ENCODE results near the gene MORF4L1. TPM values are rescaled to one million over a fixed set of nuclear protein-coding genes. Genes with fewer than 3 reads are reported as not detected.

MORF4L1 gene
- total RNA-seq, 1 experiment from 2014 or later, result 216 TPM

DNA sequence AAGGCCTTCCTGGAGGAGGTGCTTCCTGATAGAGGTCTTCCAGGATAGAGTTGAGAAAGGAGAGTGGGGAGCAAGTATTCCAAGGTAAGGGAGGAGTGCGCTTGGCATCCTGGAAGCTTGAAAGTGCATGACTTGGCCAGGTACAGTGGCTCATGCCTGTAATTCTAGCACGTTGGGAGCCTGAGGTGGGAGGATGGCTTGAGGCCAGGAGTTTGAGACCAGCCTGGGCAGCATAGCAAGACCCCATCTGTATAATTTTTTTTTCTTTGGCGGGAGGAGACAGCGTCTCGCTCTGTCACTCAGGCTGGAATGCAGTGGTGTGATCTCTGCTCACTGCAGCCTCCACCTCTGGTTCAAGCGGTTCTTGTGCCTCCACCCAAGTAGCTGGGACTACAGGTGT, 19.2 kb upstream of the MORF4L1 start:
- Histone ChIP-seq H3K9me3 (ENCODE audit: low read length) (no peaks in the 10 kb centered on the region), H3F3A (ENCODE audit: low read length, unreplicated experiment) (no peaks in the 10 kb centered on the region), H3K9ac (ENCODE audit: low read length) (no peak overlapping the region), H3K27me3 (ENCODE audit: low read length) (no peaks in the 10 kb centered on the region), H3K4me3 (ENCODE audit: low read length) (no peak overlapping the region), H4K20me1 (ENCODE audit: low read length) (no peaks in the 10 kb centered on the region), H2AFZ (ENCODE audit: low read length) (no peak overlapping the region), H3K4me1 (ENCODE audit: insufficient read depth, low read length) (no peaks in the 10 kb centered on the region), H3K79me2 (ENCODE audit: low read length) (no peaks in the 10 kb centered on the region), H3K4me2 (ENCODE audit: low read length) (no peak overlapping the region), H3K27ac (ENCODE audit: low read length) (no peak overlapping the region), H3K36me3 (ENCODE audit: low read depth, low read length) (no peaks in the 10 kb centered on the region), H3K9me2 (replicated peaks; ENCODE audit: low read length) (no peaks in the 10 kb centered on the region)
- POLR2A ChIA-PET (ENCODE audit: unreplicated experiment), result no interaction called here
- ATAC-seq (no peak), DNase-seq (no peak)
- TF ChIP-seq EZH2 (IDR thresholded peaks at IDR 0.05; ENCODE audit: low read length, unreplicated experiment), result no peak
- no peak for TF ChIP-seq CTCF (conservative IDR thresholded peaks at IDR 0.05; ENCODE audit: low read depth, low read length)
- TF ChIP-seq EZH2phosphoT487 (IDR thresholded peaks at IDR 0.05; ENCODE audit: borderline replicate concordance, low read length), result no peak
- BruUV-seq (replicated peaks), result no TSS peak
- CTCF ChIA-PET, result interaction anchor here (0.6 kb wide), 1 partner anchor 43 kb away, joined by 3 read pairs; the partner anchor contains the start of gene ADAMTS7
- intact Hi-C loops (cut with micrococcal nuclease), result no loop called here

DNA sequence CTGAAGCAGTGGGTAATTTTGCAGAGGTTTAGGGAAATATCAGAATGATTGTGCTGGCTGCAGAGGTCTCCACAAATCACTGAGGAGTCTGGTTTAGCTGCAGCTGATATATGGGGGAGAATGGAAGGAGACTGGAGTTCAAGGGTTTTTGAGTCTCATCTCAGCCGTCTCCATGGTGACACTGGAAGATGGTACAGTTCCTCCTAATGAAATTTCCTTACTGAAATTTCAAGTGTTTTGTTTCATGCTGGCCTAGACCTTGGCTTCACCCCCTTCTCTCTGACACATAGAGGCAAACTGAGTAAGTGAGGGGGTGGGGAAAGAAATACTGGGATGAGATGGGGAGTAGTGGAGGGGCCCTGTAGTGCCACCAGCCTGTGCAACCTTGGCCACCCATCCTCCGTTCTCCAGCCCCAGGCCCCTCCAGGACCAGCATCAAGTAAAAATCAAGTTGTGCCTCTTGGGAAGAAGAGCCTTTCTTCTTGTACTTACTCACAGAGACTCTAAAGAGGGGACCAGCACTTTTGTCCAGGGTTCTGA, 17.8 kb upstream of the MORF4L1 start:
- no peak overlapping the region for H3K4me3 ChIP-seq (ENCODE audit: low read length)
- DNase-seq (no peak), ATAC-seq (no peak)
- no peaks in the 10 kb centered on the region for H4K20me1 ChIP-seq (ENCODE audit: low read length)
- H2AFZ ChIP-seq (ENCODE audit: low read length), result no peak overlapping the region
- no peaks in the 10 kb centered on the region for H3K4me1 ChIP-seq (ENCODE audit: insufficient read depth, low read length)
- H3K27ac ChIP-seq (ENCODE audit: low read length), result no peak overlapping the region
- H3K9ac ChIP-seq (ENCODE audit: low read length), result no peak overlapping the region
- no peaks in the 10 kb centered on the region for H3K36me3 ChIP-seq (ENCODE audit: low read depth, low read length)
- ChIA-PET POLR2A (ENCODE audit: unreplicated experiment) (no interaction called here), CTCF (no interaction called here)
- TF ChIP-seq CTCF (conservative IDR thresholded peaks at IDR 0.05; ENCODE audit: low read depth, low read length) (no peak), EZH2 (IDR thresholded peaks at IDR 0.05; ENCODE audit: low read length, unreplicated experiment) (no peak), EZH2phosphoT487 (IDR thresholded peaks at IDR 0.05; ENCODE audit: borderline replicate concordance, low read length) (no peak)
- intact Hi-C loops (cut with micrococcal nuclease), result no loop called here
- no peaks in the 10 kb centered on the region for H3K79me2 ChIP-seq (ENCODE audit: low read length)
- H3K4me2 ChIP-seq (ENCODE audit: low read length), result no peak overlapping the region
- no peaks in the 10 kb centered on the region for H3F3A ChIP-seq (ENCODE audit: low read length, unreplicated experiment)
- no TSS peak for BruUV-seq (replicated peaks)
- H3K9me3 ChIP-seq (ENCODE audit: low read length), result no peaks in the 10 kb centered on the region
- no peaks in the 10 kb centered on the region for H3K9me2 ChIP-seq (replicated peaks; ENCODE audit: low read length)
- no peaks in the 10 kb centered on the region for H3K27me3 ChIP-seq (ENCODE audit: low read length)

GRCh38 chr15:78855746-78856145, 16.9 kb upstream of the MORF4L1 start:
- H3K4me2 ChIP-seq (ENCODE audit: low read length), result no peak overlapping the region
- H3K9ac ChIP-seq (ENCODE audit: low read length), result no peak overlapping the region
- no peak for TF ChIP-seq EZH2 (IDR thresholded peaks at IDR 0.05; ENCODE audit: low read length, unreplicated experiment)
- no peak for TF ChIP-seq CTCF (conservative IDR thresholded peaks at IDR 0.05; ENCODE audit: low read depth, low read length)
- TF ChIP-seq EZH2phosphoT487 (IDR thresholded peaks at IDR 0.05; ENCODE audit: borderline replicate concordance, low read length), result no peak
- ChIA-PET POLR2A (ENCODE audit: unreplicated experiment) (no interaction called here), CTCF (no interaction called here)
- no peak for DNase-seq
- no peak for ATAC-seq
- H3K27ac ChIP-seq (ENCODE audit: low read length), result no peak overlapping the region
- H3K36me3 ChIP-seq (ENCODE audit: low read depth, low read length), result no peaks in the 10 kb centered on the region
- H3K79me2 ChIP-seq (ENCODE audit: low read length), result no peaks in the 10 kb centered on the region
- no TSS peak for BruUV-seq (replicated peaks)
- no peaks in the 10 kb centered on the region for H4K20me1 ChIP-seq (ENCODE audit: low read length)
- intact Hi-C loops (cut with micrococcal nuclease), result no loop called here
- H3K27me3 ChIP-seq (ENCODE audit: low read length), result no peaks in the 10 kb centered on the region
- no peaks in the 10 kb centered on the region for H3K9me3 ChIP-seq (ENCODE audit: low read length)
- H3K9me2 ChIP-seq (replicated peaks; ENCODE audit: low read length), result no peaks in the 10 kb centered on the region
- H2AFZ ChIP-seq (ENCODE audit: low read length), result no peak overlapping the region
- H3F3A ChIP-seq (ENCODE audit: low read length, unreplicated experiment), result no peaks in the 10 kb centered on the region
- no peak overlapping the region for H3K4me3 ChIP-seq (ENCODE audit: low read length)
- no peaks in the 10 kb centered on the region for H3K4me1 ChIP-seq (ENCODE audit: insufficient read depth, low read length)
